Hepatic stellate cell (primary cell): ENCODE measurements around the gene OSBPL2.
A peak's percentile ranks its signal among the peaks of the same experiment; 100 is the strongest.

ENCODE experiments used
- DNase-seq: peaks from one replicate; pipeline ENCODE4 v3.0.0; 2011; ENCODE audit warnings: low spot score

Gene OSBPL2

DNA sequence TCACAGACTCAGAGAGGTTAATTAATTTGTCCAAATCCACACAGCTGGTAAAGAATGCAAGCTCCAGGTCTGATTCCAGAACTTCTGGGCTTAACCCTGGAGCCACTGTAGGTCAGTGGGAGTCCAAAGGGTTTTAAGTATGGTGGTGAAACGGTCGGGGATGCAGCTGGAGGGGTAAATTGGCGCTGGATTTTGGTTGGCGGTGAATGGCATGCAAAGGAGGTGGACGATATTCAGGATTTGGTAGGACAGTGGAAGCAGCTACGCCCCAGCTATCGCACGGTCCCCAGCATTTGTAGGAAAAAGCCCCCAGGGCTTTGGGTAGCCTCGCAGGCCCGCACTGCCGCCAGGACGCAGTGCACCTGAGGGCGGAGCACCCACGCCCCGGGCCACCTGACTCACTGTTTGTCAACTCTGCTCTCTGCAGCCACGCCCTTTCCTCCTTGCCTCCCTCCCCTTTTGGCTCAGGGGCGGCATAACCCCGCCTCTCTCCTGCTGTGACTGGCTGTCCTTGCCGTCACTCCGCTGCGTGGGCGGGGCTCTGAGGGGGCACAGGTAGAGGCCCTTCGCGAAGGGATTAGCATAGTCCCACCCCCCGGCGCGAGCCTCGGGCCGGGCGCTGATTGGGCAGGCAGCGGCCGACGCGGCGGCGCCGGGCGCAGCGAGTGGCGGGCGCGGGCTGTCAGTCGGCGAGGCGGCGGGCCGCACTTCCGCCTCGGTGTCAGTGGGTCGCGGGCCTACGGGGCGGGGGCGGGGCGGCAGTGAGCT, at the start of gene OSBPL2:
Gene OSBPL2, plus strand, starts transcription at position 721 of the 768 bp plus-strand sequence. CDS start 17,664 bp downstream, outside the sequence.
- DNase-seq = peak; percentile 100

GRCh38 chr20:62190639-62191411, 47.5 kb upstream of the OSBPL2 start:
- DNase-seq = no peak

GRCh38 chr20:62191781-62192559, 46.4 kb upstream of the OSBPL2 start:
- no peak for DNase-seq

DNA sequence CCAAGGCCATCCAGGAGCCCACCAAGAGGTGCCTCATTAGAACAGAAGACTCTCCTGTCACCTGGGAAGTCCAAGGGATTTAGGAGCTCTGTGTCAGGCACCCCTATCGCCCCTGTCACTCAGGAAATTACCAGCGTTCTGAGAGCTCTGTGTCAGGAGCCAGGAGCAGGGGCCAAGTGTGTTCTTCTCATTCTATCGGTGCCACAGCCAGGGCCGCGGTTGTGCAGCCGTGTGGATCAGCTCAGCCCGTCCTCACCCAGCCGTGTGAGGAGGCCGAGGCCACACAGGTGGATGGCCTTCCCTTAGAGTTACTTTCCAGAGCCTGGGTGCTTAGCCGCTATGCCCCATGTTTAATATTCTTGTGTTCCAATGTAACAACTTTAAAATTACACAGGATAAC, 45.7 kb upstream of the OSBPL2 start:
- no peak for DNase-seq

DNA sequence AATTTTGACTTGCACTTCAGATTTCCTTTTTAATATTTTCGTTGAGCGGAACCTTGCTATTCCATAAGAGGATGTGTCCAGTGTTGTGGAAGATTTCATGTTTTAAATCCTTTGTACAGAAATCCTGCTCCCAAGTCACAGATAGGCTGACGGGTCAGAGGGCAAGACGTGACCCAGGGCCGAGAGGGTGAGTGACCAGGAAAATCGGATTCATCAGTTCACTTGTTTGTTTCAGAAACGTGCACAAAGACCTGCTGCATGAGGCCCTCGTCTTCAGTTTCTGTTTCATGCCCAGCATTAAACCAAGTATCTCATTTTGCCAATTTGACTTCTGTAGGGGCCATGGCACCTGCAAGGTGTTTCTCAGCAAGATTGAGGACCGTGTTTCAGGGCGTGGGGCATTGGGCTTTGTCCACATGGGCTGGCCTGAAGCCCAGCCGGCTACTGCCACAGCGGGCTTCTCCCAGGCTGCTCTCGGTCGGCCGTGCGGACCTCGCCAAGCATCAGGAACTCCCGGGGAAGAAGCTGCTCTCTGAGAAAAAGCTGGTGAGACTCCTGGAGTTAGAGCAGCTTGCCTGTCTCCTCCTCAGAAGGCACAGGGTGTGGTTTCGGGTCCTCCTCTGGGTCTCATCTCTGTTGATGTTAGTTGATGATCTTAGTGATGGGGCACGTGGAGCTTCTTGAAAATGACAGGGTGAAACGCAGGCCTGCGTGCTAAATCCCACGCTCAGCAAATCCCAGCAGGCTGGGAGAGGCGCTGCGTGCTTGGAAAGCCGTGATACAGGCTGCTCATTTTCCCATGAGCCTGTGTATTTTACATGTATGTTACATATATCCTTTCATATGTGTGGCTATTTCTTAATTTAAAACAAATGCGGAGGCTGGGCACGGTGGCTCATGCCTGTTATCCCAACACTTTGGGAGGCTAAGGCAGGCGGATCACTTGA, 45.0 kb upstream of the OSBPL2 start:
- no peak for DNase-seq

- DNase-seq = no peak
Measured at GRCh38 chr20:62195075-62195405, 43.3 kb upstream of the OSBPL2 start.

DNA sequence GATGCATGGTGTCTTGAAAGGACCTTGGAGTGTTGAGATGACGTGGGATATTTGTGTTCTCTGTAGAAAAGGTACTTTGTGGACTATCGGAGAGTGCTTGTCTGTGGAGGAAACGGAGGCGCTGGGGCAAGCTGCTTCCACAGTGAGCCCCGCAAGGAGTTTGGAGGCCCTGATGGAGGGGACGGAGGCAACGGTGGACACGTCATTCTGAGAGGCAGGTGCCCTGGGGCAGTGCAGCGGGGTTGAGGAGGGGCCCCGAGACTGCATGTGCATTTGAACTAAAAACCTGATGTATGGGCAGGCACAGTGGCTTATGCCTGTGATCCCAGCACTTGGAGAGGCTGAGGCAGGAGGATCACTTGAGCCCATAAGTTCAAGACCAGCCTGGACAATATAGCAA, 42.6 kb upstream of the OSBPL2 start:
- no peak for DNase-seq

GRCh38 chr20:62196286-62196685, 42.0 kb upstream of the OSBPL2 start:
- no peak for DNase-seq

DNA sequence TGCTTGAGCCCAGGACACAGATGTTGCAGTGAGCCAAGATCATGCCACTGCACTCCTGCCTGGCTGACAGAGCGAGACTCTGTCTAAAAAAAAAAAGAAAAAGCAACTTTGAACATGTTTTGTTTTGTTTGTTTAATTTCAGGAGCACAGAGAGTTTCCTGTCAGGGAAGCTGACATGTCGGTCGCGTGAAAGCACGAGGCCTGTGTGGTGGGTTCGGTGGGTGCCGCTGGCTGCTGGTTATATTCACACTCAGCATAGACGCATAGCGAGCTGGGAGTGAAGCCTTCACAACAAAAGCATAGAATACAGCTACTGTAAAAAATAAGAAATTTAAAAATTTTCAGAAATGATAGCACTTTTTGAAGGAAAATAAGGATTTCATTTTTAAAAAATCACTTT, 41.0 kb upstream of the OSBPL2 start:
- DNase-seq = no peak

DNA sequence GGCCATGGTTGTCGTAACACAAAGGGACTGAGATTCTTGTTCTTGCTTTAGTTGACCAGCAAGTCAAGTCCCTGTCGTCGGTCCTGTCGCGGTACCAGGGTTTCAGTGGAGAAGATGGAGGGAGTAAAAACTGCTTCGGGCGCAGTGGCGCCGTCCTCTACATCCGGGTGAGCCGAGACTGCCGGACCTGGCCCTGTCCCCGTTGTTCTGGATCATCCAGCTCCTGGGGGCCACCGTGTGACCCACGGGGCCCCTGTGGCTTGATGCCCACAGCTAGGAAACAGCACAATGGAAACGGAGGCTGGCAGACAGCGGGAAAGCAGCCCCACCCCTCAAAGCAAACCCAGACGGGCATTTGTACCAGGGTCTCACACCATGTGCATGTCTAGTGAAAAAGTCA, 40.5 kb upstream of the OSBPL2 start:
- no peak for DNase-seq

DNA sequence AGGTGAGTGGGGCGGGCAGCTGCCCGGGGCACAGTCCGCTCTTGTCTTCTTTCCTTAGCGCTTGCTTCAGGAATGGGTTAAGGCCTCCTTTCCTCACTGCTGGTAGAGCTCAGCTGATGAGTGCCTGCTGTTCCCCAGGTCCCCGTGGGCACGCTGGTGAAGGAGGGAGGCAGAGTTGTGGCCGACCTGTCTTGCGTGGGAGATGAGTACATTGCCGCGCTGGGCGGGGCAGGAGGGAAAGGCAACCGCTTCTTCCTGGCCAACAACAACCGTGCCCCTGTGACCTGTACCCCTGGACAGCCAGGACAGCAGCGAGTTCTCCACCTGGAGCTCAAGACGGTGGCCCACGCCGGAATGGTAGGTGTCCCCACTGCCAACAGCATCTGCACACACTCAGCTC, 39.8 kb upstream of the OSBPL2 start:
- DNase-seq = no peak

DNA sequence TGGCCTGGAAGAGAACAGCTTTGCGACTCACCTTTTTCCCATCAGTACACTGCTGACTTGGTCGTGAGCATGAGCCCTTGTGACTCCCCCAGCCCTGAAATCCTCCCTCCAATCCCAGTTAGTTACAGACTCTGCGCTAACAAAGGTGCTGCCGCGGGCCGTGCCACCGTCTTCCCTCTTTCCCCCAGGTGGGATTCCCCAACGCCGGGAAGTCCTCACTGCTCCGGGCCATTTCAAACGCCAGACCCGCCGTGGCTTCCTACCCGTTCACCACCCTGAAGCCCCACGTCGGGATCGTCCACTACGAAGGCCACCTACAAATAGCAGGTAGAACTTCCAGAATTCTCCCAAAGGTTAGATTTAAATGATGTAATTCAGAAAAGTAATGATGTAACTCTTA, 39.4 kb upstream of the OSBPL2 start:
- DNase-seq = no peak

- no peak for DNase-seq
Measured at GRCh38 chr20:62200491-62201172, 37.7 kb upstream of the OSBPL2 start.

- DNase-seq = no peak
Measured at GRCh38 chr20:62201173-62202082, 36.9 kb upstream of the OSBPL2 start.

GRCh38 chr20:62202083-62202395, 36.3 kb upstream of the OSBPL2 start:
- DNase-seq = no peak

- DNase-seq = no peak
Measured at GRCh38 chr20:62202676-62203377, 35.5 kb upstream of the OSBPL2 start.

GRCh38 chr20:62203378-62204030, 34.8 kb upstream of the OSBPL2 start:
- no peak for DNase-seq

GRCh38 chr20:62205618-62206387, 32.5 kb upstream of the OSBPL2 start:
- DNase-seq = no peak
